ENCODE measurements around the gene VPS52.

Gene VPS52

DNA sequence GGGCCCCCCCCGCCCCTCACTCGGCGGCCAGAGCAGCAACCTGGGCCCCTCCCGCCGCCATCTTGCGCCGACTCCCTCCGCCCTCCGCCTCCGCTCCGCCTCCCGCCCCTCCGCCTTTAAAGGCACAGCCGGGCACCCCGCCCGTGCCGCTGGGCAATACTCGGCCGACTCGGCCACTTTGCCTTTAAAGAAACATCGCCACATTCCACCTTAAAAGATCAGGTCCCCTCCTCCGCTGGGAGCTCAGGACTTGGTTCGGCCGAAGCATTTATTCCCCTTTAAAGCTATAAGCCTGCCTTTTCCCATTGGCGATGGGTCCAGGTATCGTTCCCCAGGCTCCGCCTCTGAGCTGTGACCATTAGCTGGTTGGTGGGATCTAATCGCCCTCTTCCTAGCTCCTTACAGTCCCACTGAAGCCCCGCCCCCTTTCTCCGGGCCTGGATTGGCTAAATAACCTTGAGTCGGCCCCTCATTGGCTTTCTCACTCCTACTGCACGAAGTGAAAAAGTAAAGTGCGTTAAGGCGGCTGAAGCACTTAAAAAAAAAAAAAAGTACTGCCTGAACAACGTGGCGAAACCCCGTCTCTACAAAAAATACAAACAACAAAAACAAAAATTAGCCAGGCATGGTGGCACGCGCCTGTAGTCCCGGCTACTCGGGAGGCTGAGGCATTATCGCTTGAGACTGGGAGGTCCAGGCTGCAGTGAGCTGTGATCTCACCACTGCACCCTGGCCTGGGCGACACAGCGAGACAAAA, 46.2 kb upstream of the VPS52 start, which contains the start of gene ZBTB22:
ZBTB22 (minus strand) TSS at position 76 of the 757 bp plus-strand sequence. CDS start 828 bp downstream, outside the sequence.
- Histone ChIP-seq H3K4me3 (ENCODE audit: insufficient read length, low read depth) (peak within 1 kb of the TSS; percentile 45), H3K27me3 (ENCODE audit: insufficient read depth, insufficient read length) (no peaks in the 10 kb centered on the region), H3K9me3 (ENCODE audit: insufficient read depth, low read length) (no peaks in the 10 kb centered on the region), H3K9ac (ENCODE audit: insufficient read length, low read depth) (peak within 1 kb of the TSS; percentile 57), H3K4me1 (ENCODE audit: insufficient read depth, insufficient read length) (peaks cover 14% of the 10 kb centered on the region), H3K36me3 (ENCODE audit: insufficient read depth, insufficient read length, low read length) (peaks cover 49% of the 10 kb centered on the region)
- TF ChIP-seq YY1 (IDR thresholded peaks at IDR 0.05; ENCODE audit: insufficient read depth, insufficient read length) (no peak), SUZ12 (IDR thresholded peaks at IDR 0.05; ENCODE audit: extremely low read depth, insufficient read depth, insufficient read length) (no peak), ZNF274 (IDR thresholded peaks at IDR 0.05; ENCODE audit: low read depth, low read length) (no peak)
- DNase-seq (ENCODE audit: low read depth, low spot score) = peak; percentile 95

- Histone ChIP-seq H3K27me3 (ENCODE audit: insufficient read depth, insufficient read length) (no peaks in the 10 kb centered on the region), H3K9ac (ENCODE audit: insufficient read length, low read depth) (no peak overlapping the region), H3K4me3 (ENCODE audit: insufficient read length, low read depth) (peak overlapping the region; percentile 25), H3K36me3 (ENCODE audit: insufficient read depth, insufficient read length, low read length) (peaks cover 49% of the 10 kb centered on the region), H3K4me1 (ENCODE audit: insufficient read depth, insufficient read length) (peaks cover 14% of the 10 kb centered on the region), H3K9me3 (ENCODE audit: insufficient read depth, low read length) (no peaks in the 10 kb centered on the region)
- no peak for DNase-seq (ENCODE audit: low read depth, low spot score)
- TF ChIP-seq SUZ12 (IDR thresholded peaks at IDR 0.05; ENCODE audit: extremely low read depth, insufficient read depth, insufficient read length) (no peak), YY1 (IDR thresholded peaks at IDR 0.05; ENCODE audit: insufficient read depth, insufficient read length) (no peak), ZNF274 (IDR thresholded peaks at IDR 0.05; ENCODE audit: low read depth, low read length) (no peak)
Observed at GRCh38 chr6:33317419-33317668, 45.7 kb upstream of the VPS52 start.

DNA sequence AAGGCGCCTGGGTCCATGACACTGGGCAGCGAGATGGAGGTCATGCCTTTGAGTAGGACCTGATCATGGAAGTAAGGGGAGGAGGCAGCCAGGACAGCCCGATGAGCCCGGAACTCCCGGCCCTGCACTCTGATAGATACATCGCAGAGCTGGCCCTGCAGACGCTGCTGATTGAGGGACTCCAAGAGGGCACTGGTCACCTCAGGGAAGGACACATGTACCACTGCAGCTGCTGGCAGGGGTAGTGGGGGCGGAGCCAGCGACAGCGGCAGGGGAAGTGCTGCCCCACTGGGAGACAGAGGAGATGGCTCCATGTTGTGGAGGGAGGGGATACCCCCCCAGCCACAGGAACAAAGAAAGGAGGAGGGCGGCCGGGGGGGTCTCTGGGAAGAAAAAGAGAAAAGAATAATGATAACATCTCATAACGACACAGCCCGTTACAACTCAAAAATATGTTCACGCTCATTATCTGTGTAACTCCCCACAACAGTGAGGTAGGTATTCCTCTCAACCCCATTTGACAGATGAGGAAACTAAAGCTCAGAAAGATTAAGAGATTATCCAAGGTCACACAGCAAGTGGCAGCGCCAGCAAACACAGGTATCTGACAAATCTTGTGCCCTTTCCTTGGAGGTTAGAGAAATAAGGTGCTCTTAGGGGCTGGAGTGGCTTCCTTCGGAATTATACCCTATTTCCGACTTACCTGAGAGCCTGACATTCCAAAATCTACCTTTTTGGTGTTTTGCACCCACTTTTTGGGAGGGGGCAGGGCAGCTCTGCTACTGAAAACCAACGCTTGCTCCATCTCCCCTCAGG, 45.1 kb upstream of the VPS52 start:
- H3K36me3 ChIP-seq (ENCODE audit: insufficient read depth, insufficient read length, low read length) = peaks cover 49% of the 10 kb centered on the region
- DNase-seq (ENCODE audit: low read depth, low spot score) = no peak
- TF ChIP-seq YY1 (IDR thresholded peaks at IDR 0.05; ENCODE audit: insufficient read depth, insufficient read length) = no peak
- TF ChIP-seq SUZ12 (IDR thresholded peaks at IDR 0.05; ENCODE audit: extremely low read depth, insufficient read depth, insufficient read length) = no peak
- no peak for TF ChIP-seq ZNF274 (IDR thresholded peaks at IDR 0.05; ENCODE audit: low read depth, low read length)
- peaks cover 14% of the 10 kb centered on the region for H3K4me1 ChIP-seq (ENCODE audit: insufficient read depth, insufficient read length)
- no peaks in the 10 kb centered on the region for H3K27me3 ChIP-seq (ENCODE audit: insufficient read depth, insufficient read length)
- H3K9ac ChIP-seq (ENCODE audit: insufficient read length, low read depth) = no peak overlapping the region
- H3K9me3 ChIP-seq (ENCODE audit: insufficient read depth, low read length) = no peaks in the 10 kb centered on the region
- peak overlapping the region; percentile 25 for H3K4me3 ChIP-seq (ENCODE audit: insufficient read length, low read depth)

- no peak overlapping the region for H3K9ac ChIP-seq (ENCODE audit: insufficient read length, low read depth)
- TF ChIP-seq SUZ12 (IDR thresholded peaks at IDR 0.05; ENCODE audit: extremely low read depth, insufficient read depth, insufficient read length) = no peak
- TF ChIP-seq YY1 (IDR thresholded peaks at IDR 0.05; ENCODE audit: insufficient read depth, insufficient read length) = no peak
- TF ChIP-seq ZNF274 (IDR thresholded peaks at IDR 0.05; ENCODE audit: low read depth, low read length) = no peak
- no peaks in the 10 kb centered on the region for H3K9me3 ChIP-seq (ENCODE audit: insufficient read depth, low read length)
- H3K4me3 ChIP-seq (ENCODE audit: insufficient read length, low read depth) = no peak overlapping the region
- no peak for DNase-seq (ENCODE audit: low read depth, low spot score)
- H3K4me1 ChIP-seq (ENCODE audit: insufficient read depth, insufficient read length) = peaks cover 14% of the 10 kb centered on the region
- no peaks in the 10 kb centered on the region for H3K27me3 ChIP-seq (ENCODE audit: insufficient read depth, insufficient read length)
- H3K36me3 ChIP-seq (ENCODE audit: insufficient read depth, insufficient read length, low read length) = peaks cover 42% of the 10 kb centered on the region
Observed at GRCh38 chr6:33315793-33316602, 44.3 kb upstream of the VPS52 start.

GRCh38 chr6:33314943-33315792, 43.5 kb upstream of the VPS52 start:
- no peaks in the 10 kb centered on the region for H3K27me3 ChIP-seq (ENCODE audit: insufficient read depth, insufficient read length)
- TF ChIP-seq SUZ12 (IDR thresholded peaks at IDR 0.05; ENCODE audit: extremely low read depth, insufficient read depth, insufficient read length) = no peak
- no peak for TF ChIP-seq ZNF274 (IDR thresholded peaks at IDR 0.05; ENCODE audit: low read depth, low read length)
- no peak for TF ChIP-seq YY1 (IDR thresholded peaks at IDR 0.05; ENCODE audit: insufficient read depth, insufficient read length)
- H3K4me1 ChIP-seq (ENCODE audit: insufficient read depth, insufficient read length) = peaks cover 13% of the 10 kb centered on the region
- H3K36me3 ChIP-seq (ENCODE audit: insufficient read depth, insufficient read length, low read length) = peaks cover 34% of the 10 kb centered on the region
- H3K4me3 ChIP-seq (ENCODE audit: insufficient read length, low read depth) = no peak overlapping the region
- DNase-seq (ENCODE audit: low read depth, low spot score) = no peak
- H3K9ac ChIP-seq (ENCODE audit: insufficient read length, low read depth) = no peak overlapping the region
- H3K9me3 ChIP-seq (ENCODE audit: insufficient read depth, low read length) = no peaks in the 10 kb centered on the region

DNA sequence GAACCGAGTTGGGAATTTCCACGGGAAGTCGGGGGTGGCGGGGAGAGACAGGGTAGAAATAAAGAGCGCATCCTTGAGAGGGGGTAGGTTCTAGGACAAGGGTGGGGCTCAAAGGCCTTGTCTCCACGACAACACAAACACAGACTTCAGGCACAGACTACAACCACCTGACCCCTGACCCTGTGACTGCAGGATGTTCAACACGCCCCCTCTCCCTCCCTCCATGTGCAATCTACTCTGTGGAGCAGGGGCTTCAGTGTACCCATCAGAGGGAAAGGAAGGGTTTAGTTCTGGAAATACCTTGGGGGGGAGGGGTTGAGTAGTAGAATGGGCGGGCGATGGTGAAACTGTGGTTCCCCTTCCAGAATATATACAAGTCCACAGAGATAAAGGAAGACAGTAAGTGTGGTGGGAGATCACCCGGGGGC, 42.9 kb upstream of the VPS52 start:
- no peak for DNase-seq (ENCODE audit: low read depth, low spot score)
- peaks cover 28% of the 10 kb centered on the region for H3K36me3 ChIP-seq (ENCODE audit: insufficient read depth, insufficient read length, low read length)
- peaks cover 9% of the 10 kb centered on the region for H3K4me1 ChIP-seq (ENCODE audit: insufficient read depth, insufficient read length)
- H3K9ac ChIP-seq (ENCODE audit: insufficient read length, low read depth) = no peak overlapping the region
- H3K27me3 ChIP-seq (ENCODE audit: insufficient read depth, insufficient read length) = no peaks in the 10 kb centered on the region
- peak overlapping the region; percentile 18 for H3K4me3 ChIP-seq (ENCODE audit: insufficient read length, low read depth)
- H3K9me3 ChIP-seq (ENCODE audit: insufficient read depth, low read length) = no peaks in the 10 kb centered on the region
- TF ChIP-seq YY1 (IDR thresholded peaks at IDR 0.05; ENCODE audit: insufficient read depth, insufficient read length) (no peak), ZNF274 (IDR thresholded peaks at IDR 0.05; ENCODE audit: low read depth, low read length) (no peak), SUZ12 (IDR thresholded peaks at IDR 0.05; ENCODE audit: extremely low read depth, insufficient read depth, insufficient read length) (no peak)

Data from NT2/D1 (cell line).